Smooth muscle cell of the brain vasculature (primary cell): Measurements from ENCODE around the gene CNOT4.
"Not testable (repeated sequence)": the region's sequence is repeated elsewhere in the genome, so short reads cannot be mapped to it uniquely, and the experiment has no call there.

Source experiments
- DNase-seq: peaks from one replicate; pipeline ENCODE4 v3.0.0-alpha.2; 2012; ENCODE audit warnings: low read depth, low spot score

CNOT4 gene

GRCh38 chr7:135364206-135364605, 145.7 kb downstream of the CNOT4 start:
- DNase-seq: no peak

- DNase-seq: no peak
Measured at GRCh38 chr7:135362871-135363270, 147.0 kb downstream of the CNOT4 start.

GRCh38 chr7:135361788-135362187, 148.1 kb downstream of the CNOT4 start:
- no peak for DNase-seq

GRCh38 chr7:135359615-135360014, 150.3 kb downstream of the CNOT4 start:
- DNase-seq: no peak

- DNase-seq: no peak
Measured at GRCh38 chr7:135355377-135356048, 154.4 kb downstream of the CNOT4 start.

GRCh38 chr7:135353832-135354231, 156.1 kb downstream of the CNOT4 start:
- DNase-seq: no peak

- no peak for DNase-seq
Measured at GRCh38 chr7:135352285-135352684, 157.6 kb downstream of the CNOT4 start.

- not testable (repeated sequence) for DNase-seq
Measured at GRCh38 chr7:135351070-135351469, 158.8 kb downstream of the CNOT4 start.

- DNase-seq: no peak
Measured at GRCh38 chr7:135349746-135350145, 160.2 kb downstream of the CNOT4 start.

- DNase-seq: no peak
Measured at GRCh38 chr7:135348493-135348892, 161.4 kb downstream of the CNOT4 start.

GRCh38 chr7:135343361-135343760, 166.5 kb downstream of the CNOT4 start:
- no peak for DNase-seq

- no peak for DNase-seq
Measured at GRCh38 chr7:135342887-135343286, 167.0 kb downstream of the CNOT4 start.

- DNase-seq: no peak
Measured at GRCh38 chr7:135341049-135341448, 168.9 kb downstream of the CNOT4 start.

GRCh38 chr7:135337977-135338550, 171.8 kb downstream of the CNOT4 start:
- DNase-seq: no peak

GRCh38 chr7:135337506-135337905, 172.4 kb downstream of the CNOT4 start:
- no peak for DNase-seq

- no peak for DNase-seq
Measured at GRCh38 chr7:135335628-135336139, 174.2 kb downstream of the CNOT4 start.

- no peak for DNase-seq
Measured at GRCh38 chr7:135334830-135335543, 174.9 kb downstream of the CNOT4 start.

GRCh38 chr7:135333946-135334345, 176.0 kb downstream of the CNOT4 start:
- DNase-seq: no peak

GRCh38 chr7:135333200-135333599, 176.7 kb downstream of the CNOT4 start:
- no peak for DNase-seq

- DNase-seq: no peak
Measured at GRCh38 chr7:135330088-135330487, 179.8 kb downstream of the CNOT4 start.

GRCh38 chr7:135328526-135328925, 181.4 kb downstream of the CNOT4 start:
- DNase-seq: no peak

GRCh38 chr7:135328053-135328452, 181.8 kb downstream of the CNOT4 start:
- DNase-seq: no peak

GRCh38 chr7:135327458-135327857, 182.4 kb downstream of the CNOT4 start:
- no peak for DNase-seq
